Esophagus squamous epithelium (tissue), 4 donors: Measurements from ENCODE around the gene TSSK2.

Experiments used
- POLR2A ChIP-seq, 4 donors: fragments of 450-650 bp; IDR thresholded peaks; one replicate each; pipeline ENCODE4 v1.6.1; 2017; ENCODE audit warnings: antibody characterized with exemption in 4 of 4, mild to moderate bottlenecking in 4 of 4, moderate library complexity in 3 of 4
- TF ChIP-seq, protein P1 (sequence below), 6 experiments: fragments of 450-650 bp in 4 of 6; fragments of 200-600 bp in 2 of 6; sonication (generic) in 2 of 6; IDR thresholded peaks; one replicate each; pipeline ENCODE4 v1.5.1; 2016 to 2019; ENCODE audit warnings: antibody characterized with exemption in 6 of 6, mild to moderate bottlenecking in 4 of 6, moderate library complexity in 4 of 6

- TF ChIP-seq, protein P1, sequence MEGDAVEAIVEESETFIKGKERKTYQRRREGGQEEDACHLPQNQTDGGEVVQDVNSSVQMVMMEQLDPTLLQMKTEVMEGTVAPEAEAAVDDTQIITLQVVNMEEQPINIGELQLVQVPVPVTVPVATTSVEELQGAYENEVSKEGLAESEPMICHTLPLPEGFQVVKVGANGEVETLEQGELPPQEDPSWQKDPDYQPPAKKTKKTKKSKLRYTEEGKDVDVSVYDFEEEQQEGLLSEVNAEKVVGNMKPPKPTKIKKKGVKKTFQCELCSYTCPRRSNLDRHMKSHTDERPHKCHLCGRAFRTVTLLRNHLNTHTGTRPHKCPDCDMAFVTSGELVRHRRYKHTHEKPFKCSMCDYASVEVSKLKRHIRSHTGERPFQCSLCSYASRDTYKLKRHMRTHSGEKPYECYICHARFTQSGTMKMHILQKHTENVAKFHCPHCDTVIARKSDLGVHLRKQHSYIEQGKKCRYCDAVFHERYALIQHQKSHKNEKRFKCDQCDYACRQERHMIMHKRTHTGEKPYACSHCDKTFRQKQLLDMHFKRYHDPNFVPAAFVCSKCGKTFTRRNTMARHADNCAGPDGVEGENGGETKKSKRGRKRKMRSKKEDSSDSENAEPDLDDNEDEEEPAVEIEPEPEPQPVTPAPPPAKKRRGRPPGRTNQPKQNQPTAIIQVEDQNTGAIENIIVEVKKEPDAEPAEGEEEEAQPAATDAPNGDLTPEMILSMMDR (IDR thresholded peaks at IDR 0.05), result no peak
- no peak for TF ChIP-seq POLR2A (IDR thresholded peaks at IDR 0.05)
Measured at GRCh38 chr22:19121631-19122142, 9.4 kb upstream of the TSSK2 start.
